Measurements from ENCODE around the gene SETDB1. TPM values are rescaled to one million over a fixed set of nuclear protein-coding genes. Genes with fewer than 3 reads are reported as not detected.

The SETDB1 gene
- total and polyA plus RNA-seq, 11 donors: 12.5 to 28.0 (median 16.8) TPM

DNA sequence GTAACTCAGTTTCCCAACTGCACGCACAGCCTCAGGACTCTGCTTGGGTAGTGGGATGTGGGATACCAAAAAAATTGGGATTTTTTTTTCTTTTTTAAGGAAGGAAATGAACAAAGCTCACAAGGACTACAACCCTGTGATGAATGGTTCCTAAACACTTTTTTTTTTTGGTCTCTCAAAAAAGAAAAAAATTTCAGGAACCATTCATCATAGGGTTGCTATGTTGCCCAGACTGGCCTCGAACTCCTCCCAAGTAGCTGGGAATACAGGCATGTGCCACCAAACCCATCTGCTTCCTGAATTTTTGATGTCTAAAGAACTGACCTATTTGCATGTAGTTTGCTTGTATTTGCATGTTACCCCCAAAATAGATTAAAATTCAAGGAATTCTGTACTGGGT is 73.8 kb downstream of the SETDB1 start:
- Histone ChIP-seq H3K4me1 (peaks cover 6 to 65% (median 35%) of the 10 kb centered on the region in 12 donors), H3K27ac (no peak overlapping the region), H3K27me3 (no peaks in the 10 kb centered on the region), H3K9me3 (no peaks in the 10 kb centered on the region), H3K4me3 (no peak overlapping the region), H3K36me3 (peaks cover 0 to 68% (median 57%) of the 10 kb centered on the region in 9 donors)
- 86 to 95% (median 91%) methylated on average over 2 of the region's 2 CpGs for WGBS, 4 donors
- intact Hi-C loops (cut with DNase I): no loop called here
- DNase-seq (no peak), ATAC-seq (no peak)
- TF ChIP-seq CTCF (IDR thresholded peaks at IDR 0.05) (no peak), POLR2A (IDR thresholded peaks at IDR 0.05) (no peak)

DNA sequence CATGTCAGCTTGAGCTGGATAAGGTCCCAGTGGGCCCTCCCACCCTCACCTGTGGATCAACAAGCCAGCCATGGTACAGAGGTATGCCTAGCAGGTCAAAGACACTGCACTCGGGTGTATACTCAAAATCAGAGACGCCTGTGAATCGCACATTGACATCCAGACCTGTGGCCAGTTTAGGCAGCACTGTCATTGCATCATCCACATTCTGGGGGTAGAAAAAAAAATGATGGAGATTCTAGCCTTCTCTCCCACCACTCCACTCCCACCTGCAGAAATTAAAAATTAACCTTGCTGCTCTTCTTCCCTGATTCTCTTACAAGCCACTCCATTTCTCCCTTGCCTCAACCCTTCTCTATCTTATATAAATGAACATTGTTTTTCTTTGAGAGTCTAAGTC is 74.2 kb downstream of the SETDB1 start:
- Histone ChIP-seq H3K4me1 (peaks cover 6 to 68% (median 38%) of the 10 kb centered on the region in 12 donors), H3K27ac (no peak overlapping the region), H3K4me3 (no peak overlapping the region), H3K36me3 (peaks cover 0 to 64% (median 57%) of the 10 kb centered on the region in 9 donors), H3K9me3 (no peaks in the 10 kb centered on the region), H3K27me3 (no peaks in the 10 kb centered on the region)
- 91 to 96% (median 95%) methylated on average over 3 of the region's 3 CpGs for WGBS, 4 donors
- ATAC-seq (no peak), DNase-seq (no peak)
- TF ChIP-seq CTCF (IDR thresholded peaks at IDR 0.05) (no peak), POLR2A (IDR thresholded peaks at IDR 0.05) (no peak)
- intact Hi-C loops (cut with DNase I): no loop called here

DNA sequence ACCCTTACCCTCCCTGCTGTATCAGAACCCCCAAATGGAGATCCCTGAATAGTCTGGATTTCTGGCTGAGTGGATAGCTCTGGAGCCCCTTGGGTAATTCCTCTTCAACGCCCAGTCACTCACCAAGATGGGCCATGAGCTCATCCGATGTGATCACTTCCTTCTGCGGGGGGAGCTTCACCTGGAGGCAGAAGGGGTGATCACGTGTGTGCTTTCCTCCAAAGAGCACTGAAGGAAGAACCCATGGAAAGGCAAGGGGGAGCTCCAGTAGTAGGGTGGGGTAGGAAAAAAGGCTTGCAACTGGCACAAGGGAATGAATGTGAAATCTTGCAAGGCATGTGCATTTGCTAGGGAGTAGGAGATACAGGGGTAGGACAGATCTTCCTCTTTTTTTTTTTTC is 75.4 kb downstream of the SETDB1 start:
- DNase-seq (no peak), ATAC-seq (no peak)
- no peak for TF ChIP-seq CTCF (IDR thresholded peaks at IDR 0.05)
- no peak for TF ChIP-seq POLR2A (IDR thresholded peaks at IDR 0.05)
- Histone ChIP-seq H3K9me3 (no peaks in the 10 kb centered on the region), H3K4me3 (no peak overlapping the region), H3K27ac (peak overlapping the region in 1 of 12 donors; percentile 64), H3K4me1 (peaks cover 6 to 71% (median 35%) of the 10 kb centered on the region in 12 donors), H3K27me3 (no peaks in the 10 kb centered on the region), H3K36me3 (peaks cover 0 to 62% (median 57%) of the 10 kb centered on the region in 9 donors)
- intact Hi-C loops (cut with DNase I): no loop called here
- 51 to 68% (median 62%) methylated on average over 4 of the region's 4 CpGs for WGBS, 4 donors

- intact Hi-C loops (cut with DNase I): no loop called here
- Histone ChIP-seq H3K4me3 (no peak overlapping the region), H3K27ac (peak overlapping the region in 4 of 12 donors; percentile 7 to 64 (median 34)), H3K9me3 (no peaks in the 10 kb centered on the region), H3K4me1 (peaks cover 7 to 75% (median 38%) of the 10 kb centered on the region in 12 donors), H3K36me3 (peaks cover 0 to 57% (median 54%) of the 10 kb centered on the region in 9 donors), H3K27me3 (no peaks in the 10 kb centered on the region)
- ATAC-seq (no peak), DNase-seq (no peak)
- no peak for TF ChIP-seq CTCF (IDR thresholded peaks at IDR 0.05)
- no peak for TF ChIP-seq POLR2A (IDR thresholded peaks at IDR 0.05)
- 58 to 66% (median 62%) methylated on average over 2 to 3 of the region's 3 CpGs for WGBS, 4 donors
These were observed 75.9 kb downstream of the SETDB1 start for GRCh38 chr1:151002051-151002450.
